HG02571 (cell line): ENCODE data around the gene GLIS2.

ENCODE experiments used
- ATAC-seq: cut with Tn5 transposase; IDR thresholded peaks from one replicate; pipeline ENCODE4 v1.9.1; 2021; ENCODE audit warnings: mild to moderate bottlenecking, moderate library complexity; ENCODE audit not compliant: unreplicated experiment

Gene GLIS2

DNA sequence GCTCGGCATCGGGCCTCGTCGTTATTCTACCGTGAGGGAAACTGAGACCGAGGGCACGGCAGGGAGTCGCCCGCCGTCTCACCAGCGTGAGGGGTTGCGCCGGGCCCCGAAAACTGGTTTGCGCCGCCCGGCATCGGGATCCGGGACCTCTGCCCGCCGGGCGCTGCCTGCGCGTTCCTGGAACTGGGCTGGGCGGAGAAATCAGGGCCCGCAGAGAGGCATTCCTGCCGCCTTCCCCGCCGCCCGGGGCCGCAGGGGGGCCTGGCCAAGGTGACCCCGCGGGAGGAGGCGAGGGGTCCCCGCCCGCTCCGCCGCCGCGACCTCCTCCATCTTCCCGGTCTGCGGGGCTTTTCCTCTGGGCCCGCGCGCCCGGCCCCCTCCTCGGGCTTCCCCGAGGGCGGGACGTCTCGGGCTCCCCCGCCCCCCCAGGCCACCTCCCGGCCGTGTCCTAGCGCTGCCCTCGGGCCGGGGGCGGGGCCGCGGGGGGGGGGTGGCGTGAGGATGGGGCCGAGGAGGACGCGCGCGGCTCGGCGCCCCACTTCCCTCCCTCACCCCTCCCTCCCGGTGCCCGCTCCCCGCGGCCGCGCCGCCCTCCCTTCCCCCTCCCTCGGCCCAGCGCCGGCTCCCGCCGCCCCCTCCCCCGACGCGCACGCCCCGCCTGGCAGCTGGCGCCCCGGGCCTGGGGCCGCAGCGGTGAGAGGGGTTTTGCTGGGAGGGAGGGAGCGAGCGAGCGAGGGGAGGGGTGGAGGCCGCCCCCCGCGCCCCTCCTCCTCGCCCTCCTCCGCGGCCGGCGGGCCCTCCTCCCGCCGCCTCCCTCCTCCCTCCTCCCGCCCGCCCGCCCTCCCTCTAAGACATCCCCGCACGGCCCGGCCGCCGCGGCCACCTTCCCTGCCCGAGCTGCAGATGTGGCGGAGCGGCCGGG is at the start of gene GLIS2:
Gene GLIS2 (plus strand): TSS at position 882 of the 922 bp plus-strand sequence. CDS start 16,214 bp downstream, outside the sequence.
- ATAC-seq: no peak

DNA sequence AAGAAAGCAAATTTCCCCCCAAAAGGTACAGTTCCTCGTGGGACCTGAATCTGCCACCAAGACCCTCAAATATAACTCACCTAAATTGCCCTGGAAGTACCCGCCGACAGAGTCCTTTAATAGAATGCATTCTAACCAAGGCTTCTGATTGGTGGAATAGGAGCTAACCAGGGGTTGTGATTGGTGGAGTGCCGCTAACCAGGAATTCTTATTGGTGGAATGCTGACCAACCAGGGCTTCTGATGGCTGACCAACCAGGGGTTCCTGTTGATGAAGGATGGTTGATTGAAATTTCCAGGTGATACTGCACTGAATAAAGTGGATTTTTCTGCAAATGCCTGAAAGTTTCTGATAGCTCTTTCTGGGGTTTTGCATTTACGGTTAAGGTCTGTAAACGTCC is 49.5 kb upstream of the GLIS2 start:
- ATAC-seq: no peak

DNA sequence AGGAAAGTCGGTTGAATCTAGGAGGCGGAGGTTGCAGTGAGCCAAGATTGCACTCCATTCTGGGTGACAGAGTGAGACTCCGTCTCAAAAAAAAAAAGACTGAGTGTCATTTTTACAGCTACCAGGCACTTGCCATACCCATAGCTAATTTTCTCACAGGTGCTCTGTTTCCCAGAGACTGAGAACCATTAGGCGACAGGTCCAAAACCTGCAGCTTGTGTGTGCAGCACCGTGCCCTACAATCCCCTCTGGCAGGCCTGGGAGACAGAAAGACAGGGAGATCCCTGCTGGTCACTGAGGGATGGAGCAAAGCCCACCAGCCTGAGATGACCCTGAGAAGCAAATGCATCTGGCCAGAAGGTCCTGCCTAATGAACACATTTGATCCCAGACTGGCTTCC is 45.8 kb upstream of the GLIS2 start:
- ATAC-seq: no peak

DNA sequence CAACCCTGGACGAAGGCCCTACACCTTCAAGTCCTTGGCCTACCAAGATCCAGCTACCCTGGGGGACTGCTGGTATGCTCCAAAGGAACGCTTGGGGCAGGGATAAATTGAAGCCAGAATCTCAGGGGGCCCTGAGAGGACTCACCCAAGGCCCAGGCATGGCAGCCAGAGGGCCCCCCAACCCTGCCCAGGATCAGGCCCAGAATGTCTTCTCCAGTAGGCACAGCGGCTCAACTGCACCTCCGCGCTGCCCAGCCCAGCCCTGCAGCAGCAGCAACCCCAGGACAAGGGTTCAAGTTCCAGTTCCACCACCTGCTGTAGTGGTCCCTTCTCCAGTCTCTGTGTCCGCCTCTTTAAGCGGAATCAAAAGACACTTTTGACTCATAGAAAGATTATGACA is 45.3 kb upstream of the GLIS2 start:
- no peak for ATAC-seq

DNA sequence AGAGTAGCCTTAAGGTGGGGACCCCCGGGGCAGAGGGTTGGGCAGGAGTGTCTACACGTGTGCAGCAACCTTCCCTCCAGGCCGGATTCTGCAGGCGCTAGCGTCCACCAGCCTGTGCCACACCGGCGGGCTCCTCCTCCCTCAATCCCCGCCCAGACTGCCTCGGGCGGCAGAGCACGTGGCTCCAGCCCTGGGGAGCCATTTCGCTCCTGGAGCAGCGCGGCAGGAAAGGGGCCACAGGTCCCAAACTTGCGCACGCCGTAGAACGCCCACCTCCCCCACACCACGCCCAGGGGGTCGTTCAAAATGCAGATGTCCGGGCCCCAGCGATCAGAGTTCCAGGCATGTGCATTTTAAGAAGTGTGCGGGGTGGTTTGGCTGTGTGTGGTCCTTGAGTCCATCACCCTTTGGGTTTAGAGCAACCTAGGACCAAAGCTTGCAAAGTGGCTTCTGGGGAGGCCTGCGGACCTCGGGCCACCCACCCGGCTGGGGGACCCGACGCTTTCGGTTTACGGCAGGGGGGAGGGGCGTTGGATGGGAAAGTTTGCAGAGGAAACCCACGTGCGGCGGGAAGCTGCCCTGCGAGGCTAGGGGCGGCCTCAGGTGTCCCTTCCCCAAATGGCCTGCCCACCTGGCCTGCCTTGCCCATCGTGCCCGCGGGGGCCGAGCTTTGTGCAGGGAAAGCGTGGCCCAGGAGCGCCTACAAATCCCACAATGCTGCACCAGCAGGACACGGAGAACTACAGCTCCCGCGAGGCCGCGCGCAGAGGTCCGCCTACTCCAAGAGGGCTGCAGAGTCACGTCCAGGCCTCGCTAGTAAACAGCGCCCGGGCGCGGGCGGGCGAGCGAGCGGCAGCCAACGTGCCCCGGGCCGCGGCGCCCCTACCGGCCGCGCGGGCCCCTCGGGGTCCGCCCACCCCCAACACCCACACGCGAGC is 44.4 kb upstream of the GLIS2 start:
- ATAC-seq: peak; percentile 63

DNA sequence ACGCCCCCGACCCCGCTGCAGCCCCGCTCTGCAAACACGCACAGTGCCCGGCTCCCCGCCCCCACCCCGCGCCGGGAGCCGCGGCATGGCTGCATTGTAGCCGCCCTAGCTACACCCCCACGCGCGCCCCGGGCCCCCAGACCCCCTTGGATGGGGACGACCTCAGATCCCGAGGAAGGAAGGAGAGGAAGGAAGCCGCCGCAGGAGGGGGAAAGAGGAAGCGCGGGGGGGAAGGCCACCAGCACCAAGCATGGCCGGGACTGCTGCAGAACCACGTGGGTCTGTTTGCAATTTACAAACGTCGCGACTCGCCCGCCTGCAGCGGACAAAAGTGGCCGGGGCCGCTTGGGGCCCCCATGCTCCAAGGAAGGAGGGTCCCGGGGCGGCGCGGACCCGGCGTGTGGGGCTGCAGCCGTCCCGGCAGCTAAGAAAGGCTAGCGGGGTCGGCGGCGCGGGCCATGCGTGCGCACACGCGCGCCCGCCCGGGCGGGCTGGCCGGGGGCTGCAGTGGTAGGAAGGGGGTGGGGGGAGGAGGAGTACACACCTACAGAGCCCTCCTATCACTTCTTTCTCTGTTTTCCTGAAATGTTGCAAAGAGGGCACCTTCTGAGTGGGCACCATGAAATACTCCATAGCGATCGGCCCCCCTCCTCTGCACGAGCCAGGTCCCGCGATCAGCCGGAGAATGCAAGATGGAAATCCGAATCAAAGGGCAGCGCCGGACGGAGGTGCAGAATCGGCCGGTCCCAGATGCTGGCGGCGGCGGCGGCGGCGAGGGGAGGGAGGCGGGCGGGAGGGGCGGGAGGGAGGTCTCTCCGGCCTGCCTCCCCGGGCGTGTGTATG is 43.5 kb upstream of the GLIS2 start:
- peak; percentile 14 for ATAC-seq

DNA sequence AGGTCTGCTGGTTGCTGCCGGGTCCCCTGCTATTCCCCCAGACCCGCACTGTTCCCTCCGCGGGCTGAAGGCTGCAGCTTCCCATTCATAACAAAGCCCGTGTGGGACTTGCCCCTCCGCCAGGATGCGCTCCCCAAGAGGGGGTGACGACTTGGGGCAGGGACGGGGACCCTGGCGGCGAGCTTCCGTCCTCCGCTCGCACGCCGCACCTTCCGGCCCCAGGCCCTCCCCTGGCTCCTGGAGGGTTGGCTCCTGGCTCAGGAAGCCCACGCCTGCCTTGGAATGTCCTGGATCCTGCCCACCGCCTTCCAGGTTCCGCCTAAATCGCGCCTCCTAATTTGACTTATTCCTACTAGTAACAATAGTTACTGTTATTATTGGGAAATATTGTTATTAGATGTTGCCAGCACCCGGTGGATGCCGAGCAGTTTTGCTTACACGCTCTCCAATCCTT is 42.0 kb upstream of the GLIS2 start:
- ATAC-seq: no peak

DNA sequence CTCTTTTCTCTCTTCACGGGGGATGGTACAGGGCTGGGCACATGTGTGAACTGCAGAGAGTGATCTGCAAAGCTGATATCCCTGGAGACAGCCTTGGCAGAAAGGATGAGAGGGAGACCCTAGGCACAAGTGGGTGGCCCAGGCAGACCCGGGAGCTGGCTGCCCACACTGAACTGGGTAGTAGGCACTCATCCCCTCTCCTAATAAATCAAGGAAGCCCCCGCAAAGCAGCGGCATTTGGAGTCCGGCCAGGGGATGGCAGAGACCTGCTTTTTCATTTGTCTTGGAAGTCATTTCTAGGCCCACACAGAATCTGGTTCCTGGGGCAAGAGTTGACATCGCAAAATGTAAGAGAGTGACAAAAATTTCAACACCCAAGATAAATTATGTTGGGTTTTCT is 40.0 kb upstream of the GLIS2 start:
- no peak for ATAC-seq

DNA sequence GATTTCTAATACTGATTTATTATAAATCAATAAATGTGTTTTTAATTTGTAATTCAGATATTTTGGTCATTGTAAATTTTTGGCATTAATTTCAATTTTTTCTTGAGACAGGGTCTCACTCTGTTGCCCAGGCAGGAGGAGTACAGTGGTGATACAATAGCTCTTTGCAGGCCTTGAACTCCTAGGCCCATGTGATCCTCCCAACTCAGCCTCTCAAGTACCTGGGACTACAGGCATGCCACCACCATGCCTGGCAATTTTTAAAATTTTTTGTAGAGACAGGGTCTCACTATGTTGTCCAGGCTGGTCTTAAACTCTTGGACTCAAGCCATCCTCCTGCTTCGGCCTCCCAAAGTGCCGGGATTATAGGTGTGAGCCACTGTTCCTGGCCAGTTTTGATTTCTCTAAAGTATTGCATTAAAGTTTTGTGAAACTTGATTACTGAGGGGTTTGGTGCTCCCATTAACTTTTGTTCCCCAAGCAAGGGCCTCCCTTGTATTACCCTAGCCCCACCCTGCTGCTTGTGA is 37.8 kb upstream of the GLIS2 start:
- no peak for ATAC-seq

DNA sequence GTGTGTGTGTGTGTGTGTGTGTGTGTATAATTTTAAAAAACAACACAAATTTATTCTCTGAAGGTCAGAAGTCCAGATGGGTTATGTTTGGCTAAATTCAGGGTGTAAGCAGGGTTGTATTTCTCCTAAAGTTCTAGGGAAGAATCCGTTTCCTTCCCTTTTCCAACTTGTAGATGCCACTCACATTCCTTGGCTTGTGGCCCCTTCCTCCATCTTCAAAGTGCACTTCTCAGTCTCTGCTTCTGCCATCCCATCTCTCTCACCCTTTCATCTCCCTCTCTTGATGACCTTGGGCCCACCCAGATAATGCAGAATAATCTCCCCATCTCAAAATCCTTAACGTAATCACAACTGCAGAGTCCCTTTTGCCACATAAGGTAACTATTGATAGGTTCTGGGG is 35.2 kb upstream of the GLIS2 start:
- ATAC-seq: no peak

DNA sequence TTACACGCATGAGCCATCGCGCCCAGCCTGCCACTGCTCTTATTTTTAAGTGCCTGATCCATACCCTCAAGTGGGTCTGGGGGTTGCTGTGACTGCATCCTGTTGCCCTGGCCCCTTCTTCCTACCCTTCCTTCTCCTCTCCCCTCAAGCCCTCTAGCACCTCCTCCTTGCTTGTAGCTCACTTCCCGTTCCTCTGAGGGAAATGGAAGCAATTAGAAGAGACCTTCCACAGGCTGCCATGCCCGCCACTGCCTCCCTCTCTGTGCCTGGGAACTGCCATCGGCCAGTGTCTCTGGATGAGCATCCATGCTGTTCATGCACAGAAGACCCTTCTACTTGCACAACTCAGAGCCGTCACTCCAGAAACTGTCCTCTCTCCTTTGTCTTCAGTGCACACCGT is 32.4 kb upstream of the GLIS2 start:
- no peak for ATAC-seq

DNA sequence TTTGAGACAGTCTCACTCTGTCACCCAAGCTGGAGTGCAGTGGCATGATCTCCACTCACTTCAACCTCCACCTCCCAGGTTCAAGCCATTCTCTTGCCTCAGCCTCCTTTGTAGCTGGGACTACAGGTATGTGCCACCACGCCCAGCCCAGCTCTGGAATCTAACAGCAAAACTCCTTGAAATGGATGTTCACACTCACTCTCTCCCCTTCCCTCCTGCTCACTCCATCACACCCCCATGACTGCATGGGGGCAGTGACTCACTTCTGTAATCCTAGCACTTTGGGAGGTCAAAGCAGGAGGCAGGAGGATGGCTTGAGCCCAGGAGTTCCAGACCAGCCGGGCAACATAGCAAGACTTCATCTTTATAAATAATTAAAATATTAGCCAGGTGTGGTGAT is 31.9 kb upstream of the GLIS2 start:
- ATAC-seq: no peak

DNA sequence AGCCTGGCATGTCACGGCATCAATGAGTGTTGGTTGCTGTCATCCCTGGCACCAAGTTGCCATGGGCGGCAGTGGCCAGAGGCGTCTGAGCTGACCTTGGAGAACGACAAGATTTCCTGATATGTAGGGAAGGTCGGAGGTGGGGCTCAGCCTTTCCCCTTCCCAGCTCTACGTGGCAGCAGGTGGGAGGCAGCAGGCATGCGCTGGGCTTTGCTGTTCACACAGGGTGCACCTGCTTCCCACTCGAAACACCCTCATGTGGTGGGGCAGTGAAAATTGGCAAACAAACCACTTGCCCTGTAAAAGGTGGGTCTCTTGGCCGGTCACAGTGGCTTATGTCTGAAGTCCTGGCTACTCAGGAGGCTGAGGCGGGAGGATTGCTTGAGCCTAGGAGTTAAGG is 30.7 kb upstream of the GLIS2 start:
- ATAC-seq: no peak

DNA sequence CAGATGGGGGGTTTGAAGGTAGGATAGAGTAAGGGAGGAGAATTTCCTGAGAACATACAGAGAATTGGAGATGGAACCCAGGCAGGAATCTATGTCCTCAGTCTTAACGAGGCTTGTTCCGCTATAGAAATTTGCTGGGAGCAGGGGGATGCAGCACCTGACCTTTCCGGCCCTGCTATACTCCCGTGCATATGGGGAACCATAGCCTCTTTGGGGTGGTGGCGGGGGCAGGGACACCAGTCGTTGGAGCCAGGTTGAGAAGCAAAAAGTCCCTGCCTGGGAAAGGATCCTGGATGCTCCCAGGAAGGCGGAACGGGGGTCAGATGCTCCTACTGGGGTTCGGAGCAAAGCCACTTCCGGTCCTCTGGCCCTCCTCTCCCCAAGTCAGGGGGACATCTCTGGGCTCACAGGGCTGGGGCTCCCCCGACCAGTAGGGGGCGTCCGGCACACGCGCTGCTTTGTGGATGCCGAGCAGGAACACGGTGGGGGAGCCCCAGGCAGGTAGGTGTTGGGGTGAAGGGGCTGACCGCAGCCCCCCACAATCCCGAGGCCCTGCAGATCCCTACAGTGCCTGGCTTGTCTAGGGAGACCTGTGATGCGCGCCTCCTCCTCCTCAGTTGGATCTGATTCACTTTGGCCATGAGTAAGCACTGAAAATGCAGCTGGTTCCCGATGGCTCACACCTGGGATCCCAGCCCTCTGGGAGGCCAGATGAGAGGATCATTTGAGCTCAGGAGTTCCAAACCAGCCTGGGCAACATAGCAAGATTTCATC is 27.5 kb upstream of the GLIS2 start:
- peak; percentile 77 for ATAC-seq

DNA sequence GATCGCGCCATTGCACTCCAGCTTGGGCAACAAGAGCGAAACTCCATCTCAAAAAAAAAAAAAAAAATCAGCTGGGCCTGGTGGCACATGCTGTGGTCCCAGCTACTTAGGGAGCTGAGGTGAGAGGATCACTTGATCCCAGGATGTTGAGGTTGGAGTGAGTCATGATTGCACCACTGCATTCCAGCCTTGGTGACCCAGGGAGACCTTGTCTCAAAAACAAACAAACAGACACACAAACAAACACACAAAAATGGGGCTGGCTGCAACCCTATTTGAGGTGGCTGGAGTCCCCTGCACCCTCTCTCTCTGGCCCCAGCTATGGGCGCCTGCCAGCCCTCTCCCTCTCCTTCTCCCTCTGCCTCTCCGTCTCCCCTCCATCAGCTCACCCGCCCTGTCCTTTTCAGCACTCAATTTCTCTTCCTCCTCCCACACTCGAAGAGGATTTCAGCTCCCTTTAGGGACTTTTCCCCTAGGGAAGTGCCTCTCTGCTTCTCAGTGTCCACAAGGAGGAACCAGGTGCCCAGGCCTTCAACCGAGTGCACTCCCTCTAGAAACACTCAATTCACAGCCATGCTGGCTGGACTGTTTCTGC is 25.5 kb upstream of the GLIS2 start:
- ATAC-seq: no peak

DNA sequence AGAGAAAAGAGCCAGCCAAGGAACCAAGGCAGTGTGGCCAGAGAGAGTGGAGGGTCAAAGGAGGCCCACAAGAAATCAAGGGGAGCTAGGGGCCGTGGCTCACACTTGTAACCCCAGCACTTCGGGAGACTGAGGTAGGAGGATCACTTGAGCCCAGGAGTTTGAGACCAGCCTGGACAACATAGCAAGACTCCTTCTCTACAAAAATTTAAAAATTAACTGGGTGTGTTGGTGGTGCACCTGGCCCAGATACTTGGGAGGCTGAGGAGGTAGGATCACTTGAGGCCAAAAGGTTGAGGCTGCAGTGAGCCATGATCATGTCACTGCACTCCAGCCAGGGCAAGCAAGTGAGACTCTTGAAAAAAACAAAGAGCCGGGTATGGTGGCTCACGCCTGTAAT is 24.2 kb upstream of the GLIS2 start:
- ATAC-seq: no peak

DNA sequence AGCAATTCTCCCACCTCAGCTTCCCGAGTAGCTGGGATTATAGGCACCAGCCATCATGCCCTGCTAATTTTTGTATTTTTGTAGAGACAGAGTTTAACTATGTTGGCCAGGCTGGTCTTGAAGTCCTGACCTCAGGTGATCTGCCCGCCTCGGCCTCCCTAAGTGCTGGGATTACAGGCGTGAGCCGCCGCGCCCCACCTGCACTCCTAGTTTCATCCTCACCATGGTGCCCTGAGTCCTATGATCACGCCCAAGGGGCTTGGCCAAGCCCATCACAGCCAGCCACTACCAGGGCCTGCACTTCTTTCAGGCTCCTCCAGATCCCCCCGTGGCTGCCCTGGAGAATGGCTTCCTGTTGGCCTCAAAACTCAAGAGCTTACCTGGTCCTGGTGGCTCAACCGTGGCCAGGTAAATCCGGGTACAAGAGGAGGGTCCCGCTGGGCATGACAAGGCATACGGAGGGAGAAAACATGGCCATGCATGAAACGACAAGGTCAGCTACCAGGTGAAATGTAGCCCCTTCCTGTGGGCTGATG is 22.6 kb upstream of the GLIS2 start:
- ATAC-seq: no peak

DNA sequence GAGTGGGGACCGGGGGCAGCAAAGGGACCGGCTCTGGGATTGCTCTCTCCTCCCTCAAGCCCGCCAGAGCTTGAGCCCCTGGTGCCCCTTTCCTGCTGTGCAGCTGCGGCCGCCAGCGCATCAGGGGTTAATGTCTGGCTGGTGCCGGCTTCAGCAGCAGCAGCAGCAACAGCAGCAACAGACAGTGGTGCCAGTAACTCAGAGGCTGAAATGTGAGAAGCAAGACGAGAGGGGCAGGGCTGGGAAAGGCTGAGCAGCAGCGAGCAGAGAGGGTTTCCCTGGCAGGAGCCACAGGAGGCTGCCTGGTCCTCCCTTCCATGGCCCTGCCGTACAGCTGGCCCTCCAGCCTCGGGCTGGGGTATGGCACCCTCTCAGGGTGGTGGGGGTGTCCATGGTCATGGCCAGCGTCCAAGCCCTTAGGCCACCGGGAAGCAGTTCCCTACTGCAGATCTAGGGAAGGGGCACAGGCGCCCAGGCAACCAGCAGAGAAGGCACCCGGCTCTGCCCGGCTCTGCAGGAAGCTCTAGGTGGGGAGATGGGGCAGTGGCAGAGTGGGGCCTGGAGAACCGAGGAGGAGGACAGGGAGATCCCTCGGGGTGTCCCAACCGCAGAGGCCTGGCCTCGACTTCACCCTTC is 21.9 kb upstream of the GLIS2 start:
- no peak for ATAC-seq

DNA sequence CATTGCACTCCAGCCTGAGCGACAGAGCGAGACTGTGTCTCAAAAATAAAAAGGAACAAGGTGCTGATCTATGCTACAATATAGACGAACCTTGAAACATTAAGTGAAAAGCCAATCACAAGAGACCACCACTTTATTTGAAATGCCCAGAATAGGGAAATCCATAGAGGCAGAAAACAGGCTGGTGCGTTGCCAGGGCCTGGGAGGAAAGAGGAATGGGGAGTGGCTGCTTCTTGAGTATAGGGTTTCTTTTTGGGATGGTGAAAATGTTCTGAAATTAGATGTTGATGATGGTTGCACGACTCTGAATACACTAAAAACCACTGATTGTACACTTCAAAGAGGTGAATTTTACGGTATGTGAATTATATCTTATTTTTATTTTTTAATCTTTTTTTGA is 20.3 kb upstream of the GLIS2 start:
- no peak for ATAC-seq
